HuH-7.5 (cell line): Measurements from ENCODE around the gene CHRM4.

ENCODE experiments used
- DNase-seq: peaks from one replicate; pipeline ENCODE4 v3.0.0; 2011; ENCODE audit warnings: low spot score

The CHRM4 gene

GRCh38 chr11:46347637-46348311 is 43.8 kb downstream of the CHRM4 start:
- no peak for DNase-seq

GRCh38 chr11:46346886-46347636 is 44.5 kb downstream of the CHRM4 start, which contains the start of gene DGKZ:
DGKZ (plus strand) TSS chr11:46347463; CDS start chr11:46347660, 197 bp downstream.
- peak; percentile 85 for DNase-seq

GRCh38 chr11:46345881-46346484 is 45.6 kb downstream of the CHRM4 start:
- DNase-seq = no peak

GRCh38 chr11:46345131-46345597 is 46.4 kb downstream of the CHRM4 start:
- no peak for DNase-seq

GRCh38 chr11:46343520-46343919 is 48.1 kb downstream of the CHRM4 start:
- DNase-seq = no peak

GRCh38 chr11:46342239-46342638 is 49.3 kb downstream of the CHRM4 start:
- no peak for DNase-seq

GRCh38 chr11:46341454-46341853 is 50.1 kb downstream of the CHRM4 start:
- DNase-seq = no peak

GRCh38 chr11:46339816-46340215 is 51.8 kb downstream of the CHRM4 start:
- DNase-seq = no peak

GRCh38 chr11:46338988-46339666 is 52.4 kb downstream of the CHRM4 start:
- no peak for DNase-seq

GRCh38 chr11:46338636-46338987 is 53.0 kb downstream of the CHRM4 start:
- DNase-seq = no peak

- DNase-seq = no peak
Measured at GRCh38 chr11:46337626-46338345, 53.8 kb downstream of the CHRM4 start.

GRCh38 chr11:46336563-46337180 is 54.9 kb downstream of the CHRM4 start:
- no peak for DNase-seq

GRCh38 chr11:46335890-46336562 is 55.5 kb downstream of the CHRM4 start:
- no peak for DNase-seq

- DNase-seq = no peak
Measured at GRCh38 chr11:46335271-46335670, 56.3 kb downstream of the CHRM4 start.

- DNase-seq = no peak
Measured at GRCh38 chr11:46334211-46334610, 57.4 kb downstream of the CHRM4 start.
